ENCODE data around the gene KRTAP10-5.

DNA sequence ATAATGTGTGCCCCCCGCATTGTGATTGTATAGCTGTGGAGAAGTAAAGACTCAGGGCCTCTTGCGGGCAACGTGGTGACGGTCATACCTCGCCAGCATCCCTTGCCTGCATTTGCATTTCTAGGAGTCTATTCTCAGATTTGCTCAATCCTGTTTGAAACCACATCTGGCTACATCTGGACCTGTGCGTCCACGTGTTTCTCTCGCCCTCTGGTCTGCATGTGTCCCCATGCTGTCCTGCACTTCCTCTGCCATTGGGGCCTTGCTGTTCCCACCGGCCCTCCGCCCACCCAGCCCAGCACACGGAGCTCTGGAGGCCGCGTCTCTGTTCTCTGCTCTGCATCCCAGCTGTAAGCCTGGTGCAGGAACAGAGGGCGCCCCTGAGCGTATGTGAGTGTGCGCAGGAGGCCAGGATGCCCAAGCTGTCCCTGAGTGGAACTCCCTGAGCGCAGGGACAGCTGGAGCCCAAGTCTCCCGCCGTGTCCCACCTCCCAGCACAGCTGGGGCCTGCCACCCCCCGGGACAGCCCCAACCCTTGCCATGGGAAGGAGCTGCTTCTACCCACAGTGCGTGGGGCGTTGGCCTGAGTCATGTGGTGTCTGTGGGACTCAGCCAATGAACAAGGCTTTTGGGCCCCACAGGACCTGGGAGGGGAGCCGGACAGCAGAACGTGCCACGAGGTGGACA, 30.7 kb downstream of the KRTAP10-5 start:
- TF ChIP-seq, protein P1, sequence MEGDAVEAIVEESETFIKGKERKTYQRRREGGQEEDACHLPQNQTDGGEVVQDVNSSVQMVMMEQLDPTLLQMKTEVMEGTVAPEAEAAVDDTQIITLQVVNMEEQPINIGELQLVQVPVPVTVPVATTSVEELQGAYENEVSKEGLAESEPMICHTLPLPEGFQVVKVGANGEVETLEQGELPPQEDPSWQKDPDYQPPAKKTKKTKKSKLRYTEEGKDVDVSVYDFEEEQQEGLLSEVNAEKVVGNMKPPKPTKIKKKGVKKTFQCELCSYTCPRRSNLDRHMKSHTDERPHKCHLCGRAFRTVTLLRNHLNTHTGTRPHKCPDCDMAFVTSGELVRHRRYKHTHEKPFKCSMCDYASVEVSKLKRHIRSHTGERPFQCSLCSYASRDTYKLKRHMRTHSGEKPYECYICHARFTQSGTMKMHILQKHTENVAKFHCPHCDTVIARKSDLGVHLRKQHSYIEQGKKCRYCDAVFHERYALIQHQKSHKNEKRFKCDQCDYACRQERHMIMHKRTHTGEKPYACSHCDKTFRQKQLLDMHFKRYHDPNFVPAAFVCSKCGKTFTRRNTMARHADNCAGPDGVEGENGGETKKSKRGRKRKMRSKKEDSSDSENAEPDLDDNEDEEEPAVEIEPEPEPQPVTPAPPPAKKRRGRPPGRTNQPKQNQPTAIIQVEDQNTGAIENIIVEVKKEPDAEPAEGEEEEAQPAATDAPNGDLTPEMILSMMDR (optimal IDR thresholded peaks at IDR 0.05 in 1 of 3, IDR thresholded peaks at IDR 0.05 in 1 of 3, conservative IDR thresholded peaks at IDR 0.05 in 1 of 3; ENCODE audit: extremely low read depth in 1 of 3, insufficient read depth in 2 of 3, low read length in 3 of 3) = peak in 1 of 3 experiments; percentile 47
- TF ChIP-seq EZH2 (IDR thresholded peaks at IDR 0.05; ENCODE audit: low read length) = no peak
